Renal pelvis (tissue), 4 donors: ENCODE measurements around the gene GALR2. TPM values are rescaled to one million over a fixed set of nuclear protein-coding genes. Genes with fewer than 3 reads are reported as not detected.

Experiments used
- DNase-seq: peaks from one replicate; pipeline ENCODE4 v3.0.0-alpha.2; 2013
- polyA plus RNA-seq, 3 donors: library from polyadenylated mRNA; unstranded; fragments of 120-200 nt; gene quantifications; one replicate each; pipeline ENCODE4 v1.2.1, GENCODE V29; 2013; ENCODE audit not compliant: insufficient read length in 3 of 3

The GALR2 gene
- polyA plus RNA-seq, 3 donors: 0.24 to 0.87 (median 0.33) TPM

GRCh38 chr17:76092526-76093413, 18.2 kb downstream of the GALR2 start:
- no peak for DNase-seq

DNA sequence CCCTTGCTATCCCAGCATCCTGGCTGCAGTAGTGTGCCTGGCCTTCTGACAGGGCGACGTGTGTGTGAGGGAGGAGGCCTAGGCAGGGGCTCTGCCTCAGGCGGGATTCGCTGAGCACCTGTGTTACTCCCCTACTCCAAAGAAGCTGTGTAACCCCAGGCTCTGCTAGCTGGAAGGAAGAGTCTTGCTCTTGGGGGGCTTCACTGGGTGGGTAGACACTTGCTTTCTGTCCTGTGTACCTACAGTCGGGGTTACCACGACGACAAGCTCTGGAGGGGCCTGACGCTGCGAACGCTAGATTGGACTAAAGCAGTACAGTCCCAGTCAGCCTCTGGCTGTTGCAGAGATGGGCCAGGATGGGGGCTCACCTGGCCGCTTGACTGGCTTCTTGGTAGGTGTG, 19.5 kb downstream of the GALR2 start:
- no peak for DNase-seq

DNA sequence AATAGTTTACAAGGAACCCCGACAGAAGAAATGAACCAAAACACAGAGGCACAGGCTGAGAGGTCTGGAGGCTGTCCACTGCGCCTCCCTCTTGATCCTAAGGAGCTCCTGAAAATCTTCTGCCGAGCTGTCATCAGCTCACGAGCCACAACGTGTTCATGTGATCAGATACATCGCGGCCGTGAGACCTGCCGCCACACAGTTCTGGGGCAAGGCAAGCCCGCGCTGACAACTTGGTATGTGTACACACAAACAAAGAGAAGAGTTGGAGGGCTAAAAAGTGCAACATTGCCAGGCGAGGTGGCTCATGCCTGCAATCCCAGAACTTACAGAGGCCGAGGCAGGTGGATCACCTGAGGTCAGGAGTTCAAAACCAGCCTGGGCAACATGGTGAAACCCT, 21.4 kb downstream of the GALR2 start:
- no peak for DNase-seq

DNA sequence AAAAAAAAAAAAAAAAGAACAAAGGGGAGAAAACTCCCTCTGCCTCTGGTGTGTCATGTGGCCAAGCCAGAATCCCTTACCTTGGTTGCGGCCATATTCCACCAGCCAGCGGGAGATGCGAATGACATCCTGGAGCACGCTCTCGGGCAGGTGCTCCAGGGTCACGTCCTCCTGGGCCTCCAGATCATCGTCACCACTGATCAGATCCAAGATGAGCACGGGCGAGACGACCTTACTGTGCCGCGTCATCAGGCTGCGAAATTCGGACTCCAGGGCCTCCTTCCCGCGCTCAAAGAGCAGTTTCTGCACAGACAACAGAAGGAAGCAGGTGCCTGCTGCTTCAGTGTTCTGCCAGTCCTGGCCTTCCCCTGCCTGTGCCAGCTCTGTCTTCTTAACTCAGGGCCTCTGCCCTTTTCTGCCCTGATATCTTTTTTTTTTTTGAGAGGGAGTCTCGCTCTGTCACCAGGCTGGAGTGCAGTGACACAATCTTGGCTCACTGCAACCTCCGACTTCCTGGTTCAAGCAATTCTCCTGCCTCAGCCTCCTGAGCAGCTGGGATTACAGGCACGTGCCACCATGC, 23.2 kb downstream of the GALR2 start:
- no peak for DNase-seq

DNA sequence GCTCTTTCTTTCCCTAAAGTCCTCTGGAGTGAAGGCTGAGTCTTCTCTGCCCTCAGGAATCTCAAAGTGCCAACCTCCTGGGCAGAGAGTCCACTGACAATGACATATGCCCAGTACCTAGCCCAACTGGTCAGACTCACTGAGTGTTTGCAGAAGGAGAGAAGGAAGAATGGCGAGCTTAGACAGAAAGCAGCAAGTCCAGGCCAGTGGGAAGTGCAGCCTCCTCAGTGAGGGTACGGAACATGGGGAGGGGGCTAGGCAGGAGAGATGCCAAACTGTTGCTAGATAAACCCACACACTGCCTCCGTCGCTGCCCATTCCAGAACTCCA, 28.3 kb downstream of the GALR2 start:
- no peak for DNase-seq

DNA sequence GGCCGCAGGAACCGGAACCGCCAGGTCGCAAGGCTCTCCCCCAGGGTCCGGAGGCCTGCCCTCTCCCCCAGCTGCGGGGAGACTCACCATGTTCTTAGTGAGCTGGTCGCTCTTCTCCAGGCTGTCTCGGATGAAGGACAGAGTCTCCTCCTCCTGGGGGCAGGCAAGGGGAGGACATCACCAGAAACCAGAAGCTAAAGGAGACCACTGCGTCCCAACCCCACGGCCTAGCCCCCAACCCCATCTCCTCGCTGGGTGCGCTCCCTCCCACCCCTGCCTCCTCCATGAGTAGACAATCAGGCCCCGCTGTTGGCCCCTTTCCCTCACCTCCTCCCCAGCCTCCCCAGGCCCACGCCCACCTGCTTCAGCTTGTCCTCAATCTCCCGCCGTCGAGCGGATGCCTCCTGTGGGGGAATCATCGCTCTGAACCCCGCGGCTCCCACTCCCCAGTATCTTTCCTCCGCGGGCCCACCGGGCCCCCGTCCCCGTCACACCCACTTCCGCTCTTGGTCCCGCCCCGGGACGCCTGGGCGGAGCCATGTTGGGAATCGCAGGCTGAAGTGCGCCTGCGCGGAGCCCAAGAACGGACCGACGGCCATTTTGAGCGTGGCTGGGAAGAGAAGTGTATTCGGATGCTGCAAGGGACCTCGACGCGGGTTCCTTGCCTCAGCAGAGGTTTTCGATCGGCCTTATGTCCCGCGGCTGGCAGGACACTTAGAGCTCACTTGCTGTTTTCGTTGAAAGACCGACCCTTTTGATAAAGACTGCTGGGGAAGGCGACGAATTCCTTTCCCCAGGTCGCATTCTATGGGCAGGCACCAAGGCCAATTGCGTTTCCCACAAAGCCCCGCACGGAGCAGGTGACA, 28.9 kb downstream of the GALR2 start, which contains the start of gene EXOC7:
EXOC7 (minus strand) TSS at position 514 of the 866 bp plus-strand sequence; CDS start at position 419, 95 bp downstream.
- peak; percentile 95 for DNase-seq

DNA sequence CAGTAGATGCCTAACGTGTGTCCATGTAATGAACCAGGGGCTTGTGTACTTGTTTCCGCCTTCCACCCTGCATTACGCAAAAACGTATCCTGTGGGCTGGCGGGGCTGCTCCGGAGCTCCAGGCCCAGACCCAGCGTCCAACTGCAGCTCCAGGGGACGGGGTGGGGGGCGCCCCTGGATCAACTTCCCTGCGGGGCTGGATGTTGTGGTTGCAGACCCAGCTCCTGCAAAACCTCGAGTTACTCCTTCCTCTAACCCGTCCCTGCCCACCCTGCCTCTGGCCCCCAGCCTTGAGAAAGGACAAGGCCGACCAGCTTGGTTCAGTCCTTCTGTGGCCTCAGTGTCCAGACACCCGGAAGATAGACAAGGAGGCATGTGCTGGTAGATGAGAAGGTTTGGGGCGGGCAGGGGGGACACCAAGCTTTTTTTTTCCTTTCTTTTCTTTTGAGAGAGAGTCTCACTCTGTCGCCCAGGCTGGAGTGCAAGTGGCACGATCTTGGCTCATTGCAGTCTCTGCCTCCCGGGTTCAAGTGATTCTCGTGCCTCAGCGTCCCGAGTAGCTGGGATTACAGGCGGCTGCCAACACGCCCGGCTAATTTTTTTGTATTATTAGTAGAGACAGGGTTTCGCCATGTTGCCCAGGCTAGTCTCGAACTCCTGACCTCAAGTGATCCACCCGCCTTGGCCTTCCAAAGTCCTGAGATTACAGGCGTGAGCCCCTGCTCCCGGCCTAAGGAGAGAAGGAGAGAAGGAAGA, 29.7 kb downstream of the GALR2 start:
- DNase-seq: no peak

- no peak for DNase-seq
These were observed 30.3 kb downstream of the GALR2 start for GRCh38 chr17:76104896-76105231.

DNA sequence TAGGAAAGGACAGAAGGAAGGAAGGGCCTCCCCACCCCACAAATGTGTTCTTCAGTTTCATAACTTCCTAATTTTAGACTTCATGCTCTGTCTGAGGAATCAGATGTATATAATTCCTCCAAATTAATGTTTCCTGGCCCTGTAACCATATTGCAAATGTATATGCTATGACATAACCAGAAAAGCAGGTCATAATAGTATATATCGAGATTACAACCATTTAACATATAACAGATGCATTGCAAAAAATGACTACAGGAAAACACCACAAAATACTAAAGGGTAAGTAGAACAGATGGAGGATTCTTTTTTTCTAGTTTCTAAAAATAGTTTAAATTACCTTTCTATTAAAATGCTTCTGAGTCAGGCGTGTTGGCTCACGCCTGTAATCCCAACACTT, 32.1 kb downstream of the GALR2 start:
- no peak for DNase-seq

- DNase-seq: no peak
These were observed 32.9 kb downstream of the GALR2 start for GRCh38 chr17:76107509-76107908.

DNA sequence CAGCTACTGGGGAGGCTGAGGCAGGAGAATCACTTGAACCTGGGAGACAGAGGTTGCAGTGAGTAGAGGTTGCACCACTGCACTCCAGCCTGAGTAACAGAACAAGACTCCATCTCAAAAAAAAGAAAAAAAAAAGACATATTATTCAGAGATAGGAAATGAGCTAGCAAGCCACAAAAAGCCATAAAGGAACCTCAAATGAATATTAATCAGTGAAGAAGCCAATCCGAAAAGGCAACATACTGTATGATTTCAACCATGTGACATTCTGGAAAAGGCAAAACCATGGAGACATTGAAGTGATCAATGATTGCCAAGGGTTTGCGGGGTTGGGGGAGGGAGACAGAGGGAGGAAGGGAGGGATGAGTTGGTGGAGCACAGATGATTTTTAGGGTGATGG, 37.4 kb downstream of the GALR2 start:
- DNase-seq: no peak

DNA sequence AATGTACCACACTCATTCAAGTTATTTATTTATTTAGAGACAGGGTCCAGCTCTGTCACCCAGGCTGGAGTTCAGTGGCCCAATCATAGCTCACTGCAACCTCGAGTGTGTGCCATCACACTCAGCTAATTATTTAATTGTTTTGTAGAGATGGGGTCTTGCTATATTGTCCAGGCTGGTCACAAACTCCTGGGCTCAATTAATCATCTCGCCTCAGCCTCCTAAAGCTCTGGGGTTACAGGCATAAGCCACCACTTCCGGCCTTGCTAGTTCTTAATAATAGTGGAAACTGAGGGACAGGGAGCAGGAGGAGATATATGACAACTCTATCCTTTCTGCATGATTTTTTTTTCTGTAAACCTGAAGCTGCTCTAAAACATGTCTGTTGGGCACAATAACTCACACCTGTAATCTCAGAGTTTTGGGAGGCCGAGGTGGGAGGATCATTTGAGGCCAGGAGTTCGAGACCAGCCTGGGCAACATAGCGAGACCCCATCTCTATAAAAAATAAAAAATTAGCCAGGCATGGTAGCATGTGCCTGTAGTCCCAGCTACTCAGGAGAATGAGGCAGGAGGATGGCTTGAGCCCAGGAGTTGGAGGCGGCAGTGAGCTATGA, 40.7 kb downstream of the GALR2 start:
- no peak for DNase-seq

DNA sequence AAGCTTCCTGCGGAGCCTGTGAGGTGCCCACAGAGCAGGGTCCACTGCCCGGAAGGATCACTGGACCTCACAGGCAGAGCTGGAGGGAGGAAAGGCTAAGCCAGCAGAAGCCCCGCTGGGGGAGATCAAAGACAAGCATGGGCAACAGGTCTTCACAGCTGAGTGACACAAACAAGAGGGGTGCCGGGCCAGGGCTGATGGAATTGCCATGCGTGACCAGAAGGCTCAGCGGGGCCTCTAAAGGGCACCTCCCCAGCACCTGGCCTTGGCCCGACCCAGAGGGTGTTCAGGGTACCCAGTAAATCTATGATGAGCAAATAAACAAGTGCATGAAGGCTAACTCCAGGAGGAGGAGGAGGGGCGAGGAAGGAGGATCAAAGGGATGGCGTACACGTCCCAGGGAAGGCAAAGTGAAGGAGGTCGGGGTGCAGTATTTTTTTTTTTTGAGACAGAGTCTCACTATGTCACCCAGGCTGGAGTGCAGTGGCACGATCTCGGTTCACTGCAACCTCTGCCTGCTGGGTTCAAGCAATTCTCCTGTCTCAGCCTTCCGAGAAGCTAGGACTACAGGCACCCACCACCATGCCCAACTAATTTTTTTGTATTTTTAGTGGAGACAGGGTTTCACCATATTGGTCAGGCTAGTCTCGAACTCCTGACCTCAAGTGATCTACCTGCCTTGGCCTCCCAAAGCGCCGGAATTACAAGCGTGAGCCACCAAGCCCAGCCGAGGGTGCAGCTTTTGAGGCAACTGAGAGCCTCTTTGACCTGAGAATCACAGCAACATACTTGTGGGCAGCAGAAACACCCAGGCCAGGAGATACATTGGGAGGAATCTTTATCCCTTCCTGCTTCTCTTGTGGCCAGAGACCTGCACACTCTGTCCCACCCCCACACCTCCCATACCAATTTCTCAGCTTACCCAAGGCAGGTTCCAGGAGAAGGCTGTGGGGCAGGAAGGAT, 45.1 kb downstream of the GALR2 start:
- no peak for DNase-seq

GRCh38 chr17:76120658-76121008, 46.1 kb downstream of the GALR2 start:
- DNase-seq: no peak

GRCh38 chr17:76121932-76122430, 47.4 kb downstream of the GALR2 start:
- DNase-seq: no peak

- no peak for DNase-seq
These were observed 48.0 kb downstream of the GALR2 start for GRCh38 chr17:76122431-76123190.

GRCh38 chr17:76123191-76123499, 48.6 kb downstream of the GALR2 start:
- DNase-seq: no peak

DNA sequence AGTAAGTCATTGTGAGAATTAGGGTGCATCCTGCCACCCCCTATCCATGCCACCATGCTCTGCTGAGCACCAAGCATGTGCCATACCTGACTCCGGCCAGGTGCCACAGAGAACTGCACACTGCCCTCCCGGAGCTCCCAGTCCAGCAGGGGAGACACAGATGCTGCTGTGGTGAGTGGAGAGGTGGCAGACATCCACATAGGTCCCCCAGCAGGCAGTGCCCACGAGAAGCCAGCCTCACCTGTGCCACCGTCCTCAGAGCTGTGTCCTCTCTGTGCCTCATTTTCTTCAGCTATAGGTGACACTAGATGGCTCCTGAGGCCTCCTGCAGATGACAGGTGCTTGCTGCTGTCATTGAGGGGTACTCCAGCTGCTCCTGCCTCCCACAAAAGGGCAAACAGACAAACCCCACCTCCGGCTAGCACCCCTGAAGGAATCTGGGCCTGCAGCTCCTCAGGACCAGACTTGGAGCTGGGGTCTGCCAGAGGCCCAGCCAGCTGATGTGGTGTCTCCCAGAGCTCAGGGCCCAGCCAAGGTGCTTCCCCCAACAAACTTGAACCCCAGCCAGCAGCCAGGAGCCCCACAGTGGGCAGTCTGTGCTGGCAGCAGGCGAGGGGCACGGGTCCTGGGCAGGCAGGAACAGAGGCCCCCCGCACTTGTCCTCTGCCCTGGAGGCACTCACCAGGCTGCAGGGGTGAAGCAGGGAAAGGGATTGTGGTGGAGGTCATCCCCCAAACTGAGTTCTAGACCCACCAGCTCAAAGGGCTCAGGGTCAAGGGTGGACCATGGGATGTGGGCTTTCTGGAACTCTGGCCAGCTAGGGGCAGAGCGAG, 49.4 kb downstream of the GALR2 start:
- DNase-seq: no peak
